Stimulated activated CD8-positive, alpha-beta memory T cell treated with anti-CD3 and anti-CD28 coated beads, Interleukin-7, amount 100 ng/mL, for 24 hours (primary cell): ENCODE measurements around the gene B4GALNT4.
"Not testable (repeated sequence)": the region's sequence is repeated elsewhere in the genome, so short reads cannot be mapped to it uniquely, and the experiment has no call there.

Experiments
- DNase-seq: peaks from one replicate; pipeline ENCODE4 v3.0.0-alpha.2; 2020; ENCODE audit warnings: low read depth

The B4GALNT4 gene

GRCh38 chr11:408154-409007 lies 39.1 kb downstream of the B4GALNT4 start:
- DNase-seq = no peak

GRCh38 chr11:409008-409599 lies 39.8 kb downstream of the B4GALNT4 start:
- DNase-seq = no peak

- no peak for DNase-seq
These were observed 40.5 kb downstream of the B4GALNT4 start for GRCh38 chr11:409600-410483.

- not testable (repeated sequence) for DNase-seq
These were observed 41.4 kb downstream of the B4GALNT4 start for GRCh38 chr11:410711-411110.

GRCh38 chr11:411520-411919 lies 42.2 kb downstream of the B4GALNT4 start:
- not testable (repeated sequence) for DNase-seq

- DNase-seq = no peak
These were observed 43.4 kb downstream of the B4GALNT4 start for GRCh38 chr11:412641-413119.

GRCh38 chr11:413120-414081 lies 44.1 kb downstream of the B4GALNT4 start:
- no peak for DNase-seq

- DNase-seq = no peak
These were observed 45.1 kb downstream of the B4GALNT4 start for GRCh38 chr11:414318-414857.

- no peak for DNase-seq
These were observed 46.3 kb downstream of the B4GALNT4 start for GRCh38 chr11:415640-416041.

GRCh38 chr11:416051-416756 lies 46.9 kb downstream of the B4GALNT4 start:
- DNase-seq = no peak

- no peak for DNase-seq
These were observed 47.7 kb downstream of the B4GALNT4 start for GRCh38 chr11:416757-417621.

- DNase-seq = no peak
These were observed 48.5 kb downstream of the B4GALNT4 start for GRCh38 chr11:417652-418342.

- no peak for DNase-seq
These were observed 49.3 kb downstream of the B4GALNT4 start for GRCh38 chr11:418343-419247.

- DNase-seq = no peak
These were observed 50.1 kb downstream of the B4GALNT4 start for GRCh38 chr11:419248-420005.

- no peak for DNase-seq
These were observed 51.0 kb downstream of the B4GALNT4 start for GRCh38 chr11:420054-420910.

- no peak for DNase-seq
These were observed 51.6 kb downstream of the B4GALNT4 start for GRCh38 chr11:420911-421321.
